ENCODE data around the gene DMAC2L.
A peak's percentile ranks its signal among the peaks of the same experiment; 100 is the strongest.

- TF ChIP-seq CTCF (IDR thresholded peaks at IDR 0.05; ENCODE audit: insufficient read depth, low read depth, low read length): peak; percentile 99
- TF ChIP-seq EZH2 (IDR thresholded peaks at IDR 0.05; ENCODE audit: insufficient read depth, low read length): no peak
These were observed 9.0 kb downstream of the DMAC2L start for GRCh38 chr14:50321009-50321660.
